HEK293 (cell line): ENCODE results near the gene MYL7.

ENCODE experiments used
- CTCF ChIA-PET: fragments of 350-600 bp; formaldehyde crosslinking; extraction: SDS; loops from one replicate; lab custom pipeline; 2021; ENCODE audit warnings: antibody characterized with exemption; lab: Yijun Ruan, JAX
- POLR2A ChIA-PET: fragments of 300-600 bp; formaldehyde crosslinking; extraction: SDS; loops from one replicate; lab custom pipeline; 2020; ENCODE audit warnings: antibody characterized with exemption, inconsistent platforms; lab: Yijun Ruan, JAX
- H3K27ac ChIP-seq: fragments of 200-500 bp; sonication (Bioruptor generic); 2 replicates; pipeline ENCODE4 v1.5.1; 2014; ENCODE audit warnings: low read depth, low read length, control low read depth, inconsistent platforms; ENCODE audit errors: extremely low read depth
- H3K36me3 ChIP-seq, 2 experiments: fragments of 200-500 bp in 1 of 2; sonication (Bioruptor generic) in 1 of 2; 1 replicate in 1 of 2; 2 replicates in 1 of 2; pipeline ENCODE4 v1.5.1; 2014 to 2017; ENCODE audit warnings: inconsistent platforms in 2 of 2, low read length in 2 of 2; ENCODE audit not compliant: control insufficient read depth in 2 of 2, insufficient read depth in 1 of 2
- H3K4me1 ChIP-seq: fragments of 200-500 bp; sonication (Bioruptor generic); 2 replicates; pipeline ENCODE4 v1.5.1; 2014; ENCODE audit warnings: mild to moderate bottlenecking, low read length, inconsistent platforms; ENCODE audit not compliant: control insufficient read depth, insufficient read depth
- H3K4me3 ChIP-seq: 2 replicates; pipeline ENCODE4 v1.5.1; 2011; ENCODE audit warnings: low read depth, mild to moderate bottlenecking, control low read depth, low read length, moderate library complexity
- H3K9me3 ChIP-seq: fragments of 200-500 bp; sonication (Bioruptor generic); 2 replicates; pipeline ENCODE4 v1.5.1; 2014; ENCODE audit warnings: low read depth, low read length, inconsistent platforms; ENCODE audit not compliant: control insufficient read depth, insufficient read depth
- BCL11B ChIP-seq: fragments of 450-650 bp; formaldehyde crosslinking; IDR thresholded peaks from 2 replicates; pipeline ENCODE4 v1.5.1; 2016; ENCODE audit warnings: low read depth, missing biosample characterization, missing genetic modification characterization
- KLF1 ChIP-seq: fragments of 450-650 bp; formaldehyde crosslinking; IDR thresholded peaks from 2 replicates; pipeline ENCODE4 v1.5.1; 2016; ENCODE audit warnings: missing biosample characterization, missing genetic modification characterization
- KLF10 ChIP-seq: fragments of 450-650 bp; IDR thresholded peaks from 2 replicates; pipeline ENCODE4 v1.5.1; 2018; ENCODE audit warnings: missing biosample characterization, mild to moderate bottlenecking, missing genetic modification characterization
- SP7 ChIP-seq: fragments of 450-650 bp; formaldehyde crosslinking; IDR thresholded peaks from 2 replicates; pipeline ENCODE4 v1.5.1; 2016; ENCODE audit warnings: missing biosample characterization, missing genetic modification characterization
- YY2 ChIP-seq: fragments of 450-650 bp; formaldehyde crosslinking; IDR thresholded peaks from 2 replicates; pipeline ENCODE4 v1.5.1; 2016; ENCODE audit warnings: missing biosample characterization, missing genetic modification characterization
- ZFP3 ChIP-seq: fragments of 450-650 bp; formaldehyde crosslinking; IDR thresholded peaks from 2 replicates; pipeline ENCODE4 v1.5.1; 2016; ENCODE audit warnings: low read depth, missing biosample characterization, missing genetic modification characterization
- ZNF10 ChIP-seq: fragments of 450-650 bp; formaldehyde crosslinking; IDR thresholded peaks from 2 replicates; pipeline ENCODE4 v1.5.1; 2017; ENCODE audit warnings: missing biosample characterization, missing genetic modification characterization
- ZNF175 ChIP-seq: fragments of 450-650 bp; formaldehyde crosslinking; IDR thresholded peaks from 2 replicates; pipeline ENCODE4 v1.5.1; 2016; ENCODE audit warnings: missing biosample characterization, missing genetic modification characterization
- ZNF514 ChIP-seq: fragments of 450-650 bp; formaldehyde crosslinking; IDR thresholded peaks from 2 replicates; pipeline ENCODE4 v1.5.1; 2016; ENCODE audit warnings: missing biosample characterization, missing genetic modification characterization
- ZNF701 ChIP-seq: fragments of 450-650 bp; formaldehyde crosslinking; IDR thresholded peaks from 2 replicates; pipeline ENCODE4 v1.5.1; 2016; ENCODE audit warnings: missing biosample characterization, missing genetic modification characterization
- ZNF791 ChIP-seq: fragments of 450-650 bp; formaldehyde crosslinking; IDR thresholded peaks from 2 replicates; pipeline ENCODE4 v1.5.1; 2016; ENCODE audit warnings: missing biosample characterization, missing genetic modification characterization
- ZSCAN23 ChIP-seq: fragments of 450-650 bp; formaldehyde crosslinking; IDR thresholded peaks from 2 replicates; pipeline ENCODE4 v1.5.1; 2016; ENCODE audit warnings: missing biosample characterization, missing genetic modification characterization
- TF ChIP-seq, protein P1 (sequence below): fragments of 450-650 bp; formaldehyde crosslinking; IDR thresholded peaks from 2 replicates; pipeline ENCODE4; 2016; ENCODE audit warnings: missing biosample characterization, missing genetic modification characterization
- TF ChIP-seq, protein P2 (sequence below): fragments of 450-650 bp; formaldehyde crosslinking; IDR thresholded peaks from 2 replicates; pipeline ENCODE4 v1.5.1; 2016; ENCODE audit warnings: missing biosample characterization, missing genetic modification characterization
- TF ChIP-seq, protein P3 (sequence below): fragments of 450-650 bp; formaldehyde crosslinking; IDR thresholded peaks from 2 replicates; pipeline ENCODE4 v1.5.1; 2016; ENCODE audit warnings: missing biosample characterization, missing genetic modification characterization, borderline replicate concordance
- TF ChIP-seq, protein P4 (sequence below): fragments of 450-650 bp; formaldehyde crosslinking; IDR thresholded peaks from 2 replicates; pipeline ENCODE4 v1.5.1; 2016; ENCODE audit warnings: missing biosample characterization, missing genetic modification characterization
- TF ChIP-seq, protein P5 (sequence below): fragments of 450-650 bp; formaldehyde crosslinking; IDR thresholded peaks from 2 replicates; pipeline ENCODE4 v1.5.1; 2016; ENCODE audit warnings: missing biosample characterization, missing genetic modification characterization
- TF ChIP-seq, protein P6 (sequence below): fragments of 450-650 bp; formaldehyde crosslinking; IDR thresholded peaks from 2 replicates; pipeline ENCODE4 v1.5.1; 2016; ENCODE audit warnings: missing biosample characterization, missing genetic modification characterization

The MYL7 gene

DNA sequence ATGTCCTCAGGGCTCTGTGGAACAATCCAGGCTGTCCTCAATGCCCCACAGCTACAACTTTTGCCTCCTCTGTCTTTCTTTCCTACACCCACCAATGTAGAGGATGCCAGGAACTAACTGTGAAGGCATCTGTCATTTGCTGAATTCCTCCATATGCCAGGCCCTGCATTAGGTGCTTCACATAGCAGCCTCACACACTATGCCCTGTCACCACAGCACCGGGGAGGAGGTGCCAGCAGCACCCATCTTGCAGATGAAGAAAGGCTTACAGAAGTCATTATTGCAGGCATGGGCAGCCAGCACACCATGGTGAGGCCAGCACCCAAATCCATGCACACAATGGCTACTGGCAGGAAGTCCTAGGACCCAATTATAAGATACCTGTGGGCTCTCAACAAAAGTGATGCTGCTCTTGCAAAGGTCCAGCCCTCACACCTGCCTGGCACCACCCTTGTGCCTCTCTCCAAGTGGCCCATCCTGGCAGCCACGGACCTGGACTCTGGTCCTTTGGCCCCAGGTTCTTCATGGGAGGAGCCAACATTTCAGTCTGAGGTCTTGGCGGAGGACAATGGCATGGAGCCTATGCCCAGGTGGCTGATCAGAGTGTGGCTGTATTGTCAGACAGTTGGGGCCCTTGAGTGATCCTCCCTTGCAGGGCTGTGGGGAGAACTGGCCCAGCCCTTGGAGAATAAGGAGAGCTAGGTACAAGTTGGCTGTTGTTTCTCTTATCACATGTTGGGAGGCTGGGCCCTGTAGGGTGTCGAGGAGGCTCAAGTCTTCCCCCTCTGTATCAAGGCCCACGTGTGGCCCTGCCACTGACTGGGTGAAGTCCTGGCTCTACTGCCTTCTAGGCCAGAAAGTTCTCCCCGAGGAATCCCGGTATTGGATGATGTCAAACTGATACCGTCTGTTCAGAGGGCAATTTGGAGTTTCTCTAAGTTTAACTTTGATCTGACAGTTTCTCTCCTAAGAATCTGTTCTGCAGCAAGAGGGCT lies 14.4 kb upstream of the MYL7 start:
- no peaks in the 10 kb centered on the region for H3K4me1 ChIP-seq
- POLR2A ChIA-PET, result no interaction called here
- H3K36me3 ChIP-seq, result no peaks in the 10 kb centered on the region
- CTCF ChIA-PET, result no interaction called here
- no peak overlapping the region for H3K27ac ChIP-seq
- H3K9me3 ChIP-seq, result no peaks in the 10 kb centered on the region
- H3K4me3 ChIP-seq, result no peak overlapping the region
- no peak for TF ChIP-seq ZNF514 (tag by site-specific recombination)

DNA sequence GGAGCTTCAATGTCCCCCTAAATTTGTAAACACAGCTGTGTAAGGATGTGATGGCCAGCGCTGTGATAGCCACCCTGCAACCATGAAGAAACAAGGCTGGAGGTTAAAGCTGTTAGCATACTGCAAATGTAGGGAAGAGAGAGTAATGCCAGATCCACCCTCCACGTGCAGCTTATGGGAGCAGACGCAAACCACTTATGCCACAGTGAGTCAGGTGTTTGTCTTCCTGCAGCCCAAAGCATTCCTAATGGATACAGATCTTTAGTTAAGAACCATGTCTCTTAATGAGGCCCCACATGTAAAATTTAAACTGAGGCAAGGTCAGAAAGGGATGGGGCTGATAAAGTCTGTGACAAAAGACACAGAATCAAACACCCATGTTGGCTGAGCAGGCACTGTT lies 13.6 kb upstream of the MYL7 start:
- no peak overlapping the region for H3K27ac ChIP-seq
- H3K4me3 ChIP-seq, result no peak overlapping the region
- TF ChIP-seq ZNF10 (tag by site-specific recombination) (no peak), ZNF701 (tag by site-specific recombination) (no peak), KLF10 (tag by site-specific recombination) (no peak), ZFP3 (no peak), YY2 (tag by site-specific recombination) (no peak), SP7 (no peak), KLF1 (tag by site-specific recombination) (no peak)
- TF ChIP-seq, protein P1, sequence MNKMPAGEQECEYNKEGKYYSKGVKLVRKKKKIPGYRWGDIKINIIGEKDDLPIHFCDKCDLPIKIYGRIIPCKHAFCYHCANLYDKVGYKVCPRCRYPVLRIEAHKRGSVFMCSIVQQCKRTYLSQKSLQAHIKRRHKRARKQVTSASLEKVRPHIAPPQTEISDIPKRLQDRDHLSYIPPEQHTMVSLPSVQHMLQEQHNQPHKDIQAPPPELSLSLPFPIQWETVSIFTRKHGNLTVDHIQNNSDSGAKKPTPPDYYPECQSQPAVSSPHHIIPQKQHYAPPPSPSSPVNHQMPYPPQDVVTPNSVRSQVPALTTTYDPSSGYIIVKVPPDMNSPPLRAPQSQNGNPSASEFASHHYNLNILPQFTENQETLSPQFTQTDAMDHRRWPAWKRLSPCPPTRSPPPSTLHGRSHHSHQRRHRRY, result no peak
- TF ChIP-seq, protein P2, sequence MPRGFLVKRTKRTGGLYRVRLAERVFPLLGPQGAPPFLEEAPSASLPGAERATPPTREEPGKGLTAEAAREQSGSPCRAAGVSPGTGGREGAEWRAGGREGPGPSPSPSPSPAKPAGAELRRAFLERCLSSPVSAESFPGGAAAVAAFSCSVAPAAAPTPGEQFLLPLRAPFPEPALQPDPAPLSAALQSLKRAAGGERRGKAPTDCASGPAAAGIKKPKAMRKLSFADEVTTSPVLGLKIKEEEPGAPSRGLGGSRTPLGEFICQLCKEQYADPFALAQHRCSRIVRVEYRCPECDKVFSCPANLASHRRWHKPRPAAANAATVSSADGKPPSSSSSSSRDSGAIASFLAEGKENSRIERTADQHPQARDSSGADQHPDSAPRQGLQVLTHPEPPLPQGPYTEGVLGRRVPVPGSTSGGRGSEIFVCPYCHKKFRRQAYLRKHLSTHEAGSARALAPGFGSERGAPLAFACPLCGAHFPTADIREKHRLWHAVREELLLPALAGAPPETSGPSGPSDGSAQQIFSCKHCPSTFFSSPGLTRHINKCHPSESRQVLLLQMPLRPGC (tag by site-specific recombination), result no peak
- TF ChIP-seq, all 188 proteins: peak for 0
- H3K4me1 ChIP-seq, result no peaks in the 10 kb centered on the region
- H3K9me3 ChIP-seq, result no peaks in the 10 kb centered on the region
- no peaks in the 10 kb centered on the region for H3K36me3 ChIP-seq
- ChIA-PET CTCF (interaction anchor here (0.6 kb wide), 1 partner anchor 100 kb away, joined by 4 read pairs; no protein-coding TSS in a partner anchor), POLR2A (no interaction called here)

DNA sequence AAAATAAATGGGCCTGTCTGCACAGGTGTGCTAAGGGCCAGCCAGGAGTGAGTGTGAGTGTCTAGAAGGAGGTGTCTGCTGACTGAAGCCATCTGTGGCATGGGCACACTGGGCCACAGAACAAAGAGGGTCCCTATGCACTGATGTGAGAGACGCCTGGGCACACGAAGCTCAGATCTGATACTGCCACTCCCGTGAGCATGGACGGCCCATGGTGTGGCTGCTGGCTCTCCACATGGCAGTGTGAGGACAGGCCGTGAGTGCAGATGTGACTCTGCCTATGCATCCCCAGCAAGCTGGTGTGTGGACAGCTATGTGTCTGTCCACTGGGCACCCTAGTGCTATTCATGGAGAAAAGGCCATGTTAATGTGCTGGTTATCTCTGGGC lies 12.8 kb upstream of the MYL7 start:
- no peaks in the 10 kb centered on the region for H3K36me3 ChIP-seq
- H3K27ac ChIP-seq, result no peak overlapping the region
- POLR2A ChIA-PET, result no interaction called here
- no peak overlapping the region for H3K4me3 ChIP-seq
- H3K4me1 ChIP-seq, result no peaks in the 10 kb centered on the region
- H3K9me3 ChIP-seq, result no peaks in the 10 kb centered on the region
- CTCF ChIA-PET, result interaction anchor here (0.7 to 0.8 kb wide), 2 partner anchors 414 to 1000 kb away, joined by 3 read pairs; no protein-coding TSS in a partner anchor
- TF ChIP-seq ZSCAN23 (tag by site-specific recombination) (no peak), ZNF791 (no peak), ZNF175 (tag by site-specific recombination) (no peak), BCL11B (tag by site-specific recombination) (no peak)
- TF ChIP-seq, protein P3, sequence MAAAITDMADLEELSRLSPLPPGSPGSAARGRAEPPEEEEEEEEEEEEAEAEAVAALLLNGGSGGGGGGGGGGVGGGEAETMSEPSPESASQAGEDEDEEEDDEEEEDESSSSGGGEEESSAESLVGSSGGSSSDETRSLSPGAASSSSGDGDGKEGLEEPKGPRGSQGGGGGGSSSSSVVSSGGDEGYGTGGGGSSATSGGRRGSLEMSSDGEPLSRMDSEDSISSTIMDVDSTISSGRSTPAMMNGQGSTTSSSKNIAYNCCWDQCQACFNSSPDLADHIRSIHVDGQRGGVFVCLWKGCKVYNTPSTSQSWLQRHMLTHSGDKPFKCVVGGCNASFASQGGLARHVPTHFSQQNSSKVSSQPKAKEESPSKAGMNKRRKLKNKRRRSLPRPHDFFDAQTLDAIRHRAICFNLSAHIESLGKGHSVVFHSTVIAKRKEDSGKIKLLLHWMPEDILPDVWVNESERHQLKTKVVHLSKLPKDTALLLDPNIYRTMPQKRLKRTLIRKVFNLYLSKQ, result no peak
- TF ChIP-seq, protein P4, sequence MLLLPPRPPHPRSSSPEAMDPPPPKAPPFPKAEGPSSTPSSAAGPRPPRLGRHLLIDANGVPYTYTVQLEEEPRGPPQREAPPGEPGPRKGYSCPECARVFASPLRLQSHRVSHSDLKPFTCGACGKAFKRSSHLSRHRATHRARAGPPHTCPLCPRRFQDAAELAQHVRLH (tag by site-specific recombination), result no peak
- TF ChIP-seq, protein P5, sequence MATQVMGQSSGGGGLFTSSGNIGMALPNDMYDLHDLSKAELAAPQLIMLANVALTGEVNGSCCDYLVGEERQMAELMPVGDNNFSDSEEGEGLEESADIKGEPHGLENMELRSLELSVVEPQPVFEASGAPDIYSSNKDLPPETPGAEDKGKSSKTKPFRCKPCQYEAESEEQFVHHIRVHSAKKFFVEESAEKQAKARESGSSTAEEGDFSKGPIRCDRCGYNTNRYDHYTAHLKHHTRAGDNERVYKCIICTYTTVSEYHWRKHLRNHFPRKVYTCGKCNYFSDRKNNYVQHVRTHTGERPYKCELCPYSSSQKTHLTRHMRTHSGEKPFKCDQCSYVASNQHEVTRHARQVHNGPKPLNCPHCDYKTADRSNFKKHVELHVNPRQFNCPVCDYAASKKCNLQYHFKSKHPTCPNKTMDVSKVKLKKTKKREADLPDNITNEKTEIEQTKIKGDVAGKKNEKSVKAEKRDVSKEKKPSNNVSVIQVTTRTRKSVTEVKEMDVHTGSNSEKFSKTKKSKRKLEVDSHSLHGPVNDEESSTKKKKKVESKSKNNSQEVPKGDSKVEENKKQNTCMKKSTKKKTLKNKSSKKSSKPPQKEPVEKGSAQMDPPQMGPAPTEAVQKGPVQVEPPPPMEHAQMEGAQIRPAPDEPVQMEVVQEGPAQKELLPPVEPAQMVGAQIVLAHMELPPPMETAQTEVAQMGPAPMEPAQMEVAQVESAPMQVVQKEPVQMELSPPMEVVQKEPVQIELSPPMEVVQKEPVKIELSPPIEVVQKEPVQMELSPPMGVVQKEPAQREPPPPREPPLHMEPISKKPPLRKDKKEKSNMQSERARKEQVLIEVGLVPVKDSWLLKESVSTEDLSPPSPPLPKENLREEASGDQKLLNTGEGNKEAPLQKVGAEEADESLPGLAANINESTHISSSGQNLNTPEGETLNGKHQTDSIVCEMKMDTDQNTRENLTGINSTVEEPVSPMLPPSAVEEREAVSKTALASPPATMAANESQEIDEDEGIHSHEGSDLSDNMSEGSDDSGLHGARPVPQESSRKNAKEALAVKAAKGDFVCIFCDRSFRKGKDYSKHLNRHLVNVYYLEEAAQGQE (tag by site-specific recombination), result no peak
- TF ChIP-seq, protein P6, sequence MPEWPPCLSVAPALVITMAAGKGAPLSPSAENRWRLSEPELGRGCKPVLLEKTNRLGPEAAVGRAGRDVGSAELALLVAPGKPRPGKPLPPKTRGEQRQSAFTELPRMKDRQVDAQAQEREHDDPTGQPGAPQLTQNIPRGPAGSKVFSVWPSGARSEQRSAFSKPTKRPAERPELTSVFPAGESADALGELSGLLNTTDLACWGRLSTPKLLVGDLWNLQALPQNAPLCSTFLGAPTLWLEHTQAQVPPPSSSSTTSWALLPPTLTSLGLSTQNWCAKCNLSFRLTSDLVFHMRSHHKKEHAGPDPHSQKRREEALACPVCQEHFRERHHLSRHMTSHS, result no peak
